ENCODE results near the gene EREG. TPM values are rescaled to one million over a fixed set of nuclear protein-coding genes. Genes with fewer than 3 reads are reported as not detected.

Gene EREG
- total and polyA plus RNA-seq, 10 of the 15 experiments (the other 5 are each of a cell fraction or from before 2014, with no cell fraction given), result not detected

DNA sequence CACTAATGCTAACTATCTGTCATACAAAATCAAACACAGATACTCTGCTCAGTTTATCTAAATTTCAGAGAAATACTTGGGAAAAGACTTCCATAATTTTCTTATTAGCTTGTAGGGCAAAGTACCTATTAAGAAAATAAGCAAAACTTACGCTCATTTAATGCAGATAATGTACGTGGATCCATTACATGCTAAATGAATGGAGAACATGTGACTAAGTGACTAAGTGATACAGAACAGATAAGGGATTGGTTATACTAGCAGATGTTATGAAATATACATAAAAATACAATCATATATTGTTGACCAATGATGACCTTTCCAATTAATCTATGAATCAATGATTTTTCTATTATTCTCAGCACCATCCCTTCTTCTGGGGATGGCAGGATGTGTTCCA, 25.7 kb downstream of the EREG start:
- intact Hi-C loops (cut with micrococcal nuclease; ENCODE audit: unreplicated experiment) (no loop called here), in situ Hi-C loops (cut with MboI) (no loop called here)
- H3K4me2 ChIP-seq (ENCODE audit: control insufficient read depth, insufficient read depth), result no peak overlapping the region
- H3K9ac ChIP-seq (ENCODE audit: control insufficient read depth, insufficient read depth, low read length), result no peak overlapping the region
- WGBS (ENCODE audit: insufficient coverage, insufficient replicate concordance, low lambda C conversion rate, missing lambda C conversion rate), result 56% methylated on average over 2 of the region's 2 CpGs
- no peaks in the 10 kb centered on the region; a peak in 3 of 4 replicates for H3K27me3 ChIP-seq (replicated peaks in 1 of 2; ENCODE audit: control insufficient read depth in 2 of 2, insufficient read depth in 2 of 2, low read length in 1 of 2)
- ATAC-seq (no peak), FAIRE-seq (no peak), DNase-seq (ENCODE audit: low read depth, low spot score) (no peak)
- H4K20me1 ChIP-seq (ENCODE audit: control insufficient read depth, insufficient read depth), result no peaks in the 10 kb centered on the region
- H3K27ac ChIP-seq (ENCODE audit: control insufficient read depth, insufficient read depth), result no peak overlapping the region
- no peaks in the 10 kb centered on the region for H3K4me1 ChIP-seq (ENCODE audit: control insufficient read depth, insufficient read depth, low read length)
- no peaks in the 10 kb centered on the region for H3K9me3 ChIP-seq (replicated peaks; ENCODE audit: control insufficient read depth, insufficient read depth, low read length)
- SMC1A ChIA-PET (ENCODE audit: uncharacterized antibody, unreplicated experiment), result interaction anchor here (1.2 kb wide), 1 partner anchor 11 kb away, joined by 3 read pairs; no protein-coding TSS in a partner anchor
- BruUV-seq (replicated peaks), result no TSS peak
- POLR2A ChIA-PET, result no interaction called here
- no peaks in the 10 kb centered on the region for H3K79me2 ChIP-seq (ENCODE audit: control insufficient read depth, insufficient read depth, low read length)
- H3K4me3 ChIP-seq, result no peak overlapping the region
- H3K36me3 ChIP-seq (ENCODE audit: control insufficient read depth in 2 of 2, insufficient read depth in 2 of 2, low read length in 1 of 2), result no peaks in the 10 kb centered on the region
- CTCF ChIA-PET, result no interaction called here
- no peak overlapping the region for H2AFZ ChIP-seq (ENCODE audit: control insufficient read depth, low read depth, low read length)
- RAD21 ChIA-PET (ENCODE audit: unreplicated experiment), result no interaction called here
- no peak for TF ChIP-seq NRF1 (conservative IDR thresholded peaks at IDR 0.05; ENCODE audit: low read depth, low read length)
- TF ChIP-seq EED (IDR thresholded peaks at IDR 0.05; ENCODE audit: low read depth), result no peak
- TF ChIP-seq, protein P1, sequence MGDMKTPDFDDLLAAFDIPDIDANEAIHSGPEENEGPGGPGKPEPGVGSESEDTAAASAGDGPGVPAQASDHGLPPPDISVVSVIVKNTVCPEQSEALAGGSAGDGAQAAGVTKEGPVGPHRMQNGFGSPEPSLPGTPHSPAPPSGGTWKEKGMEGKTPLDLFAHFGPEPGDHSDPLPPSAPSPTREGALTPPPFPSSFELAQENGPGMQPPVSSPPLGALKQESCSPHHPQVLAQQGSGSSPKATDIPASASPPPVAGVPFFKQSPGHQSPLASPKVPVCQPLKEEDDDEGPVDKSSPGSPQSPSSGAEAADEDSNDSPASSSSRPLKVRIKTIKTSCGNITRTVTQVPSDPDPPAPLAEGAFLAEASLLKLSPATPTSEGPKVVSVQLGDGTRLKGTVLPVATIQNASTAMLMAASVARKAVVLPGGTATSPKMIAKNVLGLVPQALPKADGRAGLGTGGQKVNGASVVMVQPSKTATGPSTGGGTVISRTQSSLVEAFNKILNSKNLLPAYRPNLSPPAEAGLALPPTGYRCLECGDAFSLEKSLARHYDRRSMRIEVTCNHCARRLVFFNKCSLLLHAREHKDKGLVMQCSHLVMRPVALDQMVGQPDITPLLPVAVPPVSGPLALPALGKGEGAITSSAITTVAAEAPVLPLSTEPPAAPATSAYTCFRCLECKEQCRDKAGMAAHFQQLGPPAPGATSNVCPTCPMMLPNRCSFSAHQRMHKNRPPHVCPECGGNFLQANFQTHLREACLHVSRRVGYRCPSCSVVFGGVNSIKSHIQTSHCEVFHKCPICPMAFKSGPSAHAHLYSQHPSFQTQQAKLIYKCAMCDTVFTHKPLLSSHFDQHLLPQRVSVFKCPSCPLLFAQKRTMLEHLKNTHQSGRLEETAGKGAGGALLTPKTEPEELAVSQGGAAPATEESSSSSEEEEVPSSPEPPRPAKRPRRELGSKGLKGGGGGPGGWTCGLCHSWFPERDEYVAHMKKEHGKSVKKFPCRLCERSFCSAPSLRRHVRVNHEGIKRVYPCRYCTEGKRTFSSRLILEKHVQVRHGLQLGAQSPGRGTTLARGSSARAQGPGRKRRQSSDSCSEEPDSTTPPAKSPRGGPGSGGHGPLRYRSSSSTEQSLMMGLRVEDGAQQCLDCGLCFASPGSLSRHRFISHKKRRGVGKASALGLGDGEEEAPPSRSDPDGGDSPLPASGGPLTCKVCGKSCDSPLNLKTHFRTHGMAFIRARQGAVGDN (IDR thresholded peaks at IDR 0.05), result no peak
- no peak for TF ChIP-seq MTA3 (IDR thresholded peaks at IDR 0.05; ENCODE audit: borderline replicate concordance, low read length)
- no peak for TF ChIP-seq EGR1 (IDR thresholded peaks at IDR 0.05; ENCODE audit: borderline replicate concordance in 1 of 2, low read depth in 2 of 2, low read length in 2 of 2)
- TF ChIP-seq, protein P2, sequence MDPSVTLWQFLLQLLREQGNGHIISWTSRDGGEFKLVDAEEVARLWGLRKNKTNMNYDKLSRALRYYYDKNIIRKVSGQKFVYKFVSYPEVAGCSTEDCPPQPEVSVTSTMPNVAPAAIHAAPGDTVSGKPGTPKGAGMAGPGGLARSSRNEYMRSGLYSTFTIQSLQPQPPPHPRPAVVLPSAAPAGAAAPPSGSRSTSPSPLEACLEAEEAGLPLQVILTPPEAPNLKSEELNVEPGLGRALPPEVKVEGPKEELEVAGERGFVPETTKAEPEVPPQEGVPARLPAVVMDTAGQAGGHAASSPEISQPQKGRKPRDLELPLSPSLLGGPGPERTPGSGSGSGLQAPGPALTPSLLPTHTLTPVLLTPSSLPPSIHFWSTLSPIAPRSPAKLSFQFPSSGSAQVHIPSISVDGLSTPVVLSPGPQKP (IDR thresholded peaks at IDR 0.05; ENCODE audit: low read depth, low read length), result no peak
- TF ChIP-seq WRNIP1 (IDR thresholded peaks at IDR 0.05; ENCODE audit: borderline replicate concordance, low read depth, low read length), result no peak
- TF ChIP-seq, protein P3, sequence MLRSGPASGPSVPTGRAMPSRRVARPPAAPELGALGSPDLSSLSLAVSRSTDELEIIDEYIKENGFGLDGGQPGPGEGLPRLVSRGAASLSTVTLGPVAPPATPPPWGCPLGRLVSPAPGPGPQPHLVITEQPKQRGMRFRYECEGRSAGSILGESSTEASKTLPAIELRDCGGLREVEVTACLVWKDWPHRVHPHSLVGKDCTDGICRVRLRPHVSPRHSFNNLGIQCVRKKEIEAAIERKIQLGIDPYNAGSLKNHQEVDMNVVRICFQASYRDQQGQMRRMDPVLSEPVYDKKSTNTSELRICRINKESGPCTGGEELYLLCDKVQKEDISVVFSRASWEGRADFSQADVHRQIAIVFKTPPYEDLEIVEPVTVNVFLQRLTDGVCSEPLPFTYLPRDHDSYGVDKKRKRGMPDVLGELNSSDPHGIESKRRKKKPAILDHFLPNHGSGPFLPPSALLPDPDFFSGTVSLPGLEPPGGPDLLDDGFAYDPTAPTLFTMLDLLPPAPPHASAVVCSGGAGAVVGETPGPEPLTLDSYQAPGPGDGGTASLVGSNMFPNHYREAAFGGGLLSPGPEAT (IDR thresholded peaks at IDR 0.05; ENCODE audit: low read depth), result no peak
- TF ChIP-seq, protein P4, sequence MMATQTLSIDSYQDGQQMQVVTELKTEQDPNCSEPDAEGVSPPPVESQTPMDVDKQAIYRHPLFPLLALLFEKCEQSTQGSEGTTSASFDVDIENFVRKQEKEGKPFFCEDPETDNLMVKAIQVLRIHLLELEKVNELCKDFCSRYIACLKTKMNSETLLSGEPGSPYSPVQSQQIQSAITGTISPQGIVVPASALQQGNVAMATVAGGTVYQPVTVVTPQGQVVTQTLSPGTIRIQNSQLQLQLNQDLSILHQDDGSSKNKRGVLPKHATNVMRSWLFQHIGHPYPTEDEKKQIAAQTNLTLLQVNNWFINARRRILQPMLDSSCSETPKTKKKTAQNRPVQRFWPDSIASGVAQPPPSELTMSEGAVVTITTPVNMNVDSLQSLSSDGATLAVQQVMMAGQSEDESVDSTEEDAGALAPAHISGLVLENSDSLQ (IDR thresholded peaks at IDR 0.05), result no peak
- TF ChIP-seq SREBF2 (IDR thresholded peaks at IDR 0.05; ENCODE audit: low read length), result no peak
- TF ChIP-seq PML (IDR thresholded peaks at IDR 0.05; ENCODE audit: low read length), result no peak
- TF ChIP-seq, protein P5, sequence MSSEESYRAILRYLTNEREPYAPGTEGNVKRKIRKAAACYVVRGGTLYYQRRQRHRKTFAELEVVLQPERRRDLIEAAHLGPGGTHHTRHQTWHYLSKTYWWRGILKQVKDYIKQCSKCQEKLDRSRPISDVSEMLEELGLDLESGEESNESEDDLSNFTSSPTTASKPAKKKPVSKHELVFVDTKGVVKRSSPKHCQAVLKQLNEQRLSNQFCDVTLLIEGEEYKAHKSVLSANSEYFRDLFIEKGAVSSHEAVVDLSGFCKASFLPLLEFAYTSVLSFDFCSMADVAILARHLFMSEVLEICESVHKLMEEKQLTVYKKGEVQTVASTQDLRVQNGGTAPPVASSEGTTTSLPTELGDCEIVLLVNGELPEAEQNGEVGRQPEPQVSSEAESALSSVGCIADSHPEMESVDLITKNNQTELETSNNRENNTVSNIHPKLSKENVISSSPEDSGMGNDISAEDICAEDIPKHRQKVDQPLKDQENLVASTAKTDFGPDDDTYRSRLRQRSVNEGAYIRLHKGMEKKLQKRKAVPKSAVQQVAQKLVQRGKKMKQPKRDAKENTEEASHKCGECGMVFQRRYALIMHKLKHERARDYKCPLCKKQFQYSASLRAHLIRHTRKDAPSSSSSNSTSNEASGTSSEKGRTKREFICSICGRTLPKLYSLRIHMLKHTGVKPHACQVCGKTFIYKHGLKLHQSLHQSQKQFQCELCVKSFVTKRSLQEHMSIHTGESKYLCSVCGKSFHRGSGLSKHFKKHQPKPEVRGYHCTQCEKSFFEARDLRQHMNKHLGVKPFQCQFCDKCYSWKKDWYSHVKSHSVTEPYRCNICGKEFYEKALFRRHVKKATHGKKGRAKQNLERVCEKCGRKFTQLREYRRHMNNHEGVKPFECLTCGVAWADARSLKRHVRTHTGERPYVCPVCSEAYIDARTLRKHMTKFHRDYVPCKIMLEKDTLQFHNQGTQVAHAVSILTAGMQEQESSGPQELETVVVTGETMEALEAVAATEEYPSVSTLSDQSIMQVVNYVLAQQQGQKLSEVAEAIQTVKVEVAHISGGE (CRISPR knock-in tag; IDR thresholded peaks at IDR 0.05), result no peak
- no peak for TF ChIP-seq NR2C2 (IDR thresholded peaks at IDR 0.05; ENCODE audit: borderline replicate concordance, control insufficient read depth, insufficient read length, low read depth)

All from GM12878 (cell line).